HFFc6 (cell line): ENCODE results near the gene C1QC. TPM values are rescaled to one million over a fixed set of nuclear protein-coding genes. Genes with fewer than 3 reads are reported as not detected.

Experiments
- DNase-seq: peaks from one replicate; pipeline ENCODE4 v3.0.0-alpha.2; 2018
- H3K27ac Mint-ChIP-seq: 2 replicates; pipeline ENCODE4 v1.8.0; 2020; ENCODE audit warnings: mild to moderate bottlenecking, mixed read lengths
- H3K27me3 Mint-ChIP-seq: 2 replicates; pipeline ENCODE4 v1.8.0; 2021; ENCODE audit warnings: mild to moderate bottlenecking, moderate library complexity, mixed read lengths; ENCODE audit not compliant: insufficient read depth
- H3K36me3 Mint-ChIP-seq: 2 replicates; pipeline ENCODE4 v1.8.0; 2021; ENCODE audit warnings: low read depth, mixed read lengths
- H3K4me1 Mint-ChIP-seq: 2 replicates; pipeline ENCODE4 v1.8.0; 2020; ENCODE audit warnings: low read depth, mixed read lengths
- H3K4me3 Mint-ChIP-seq: 2 replicates; pipeline ENCODE4 v1.8.0; 2020; ENCODE audit warnings: mild to moderate bottlenecking, moderate library complexity, mixed read lengths
- H3K9me3 Mint-ChIP-seq: 2 replicates; pipeline ENCODE4 v1.8.0; 2020; ENCODE audit warnings: mild to moderate bottlenecking, mixed read lengths
- CTCF ChIP-seq: fragments of 200-600 bp; sonication (generic); IDR thresholded peaks from 2 replicates; pipeline ENCODE4 v1.5.0; 2021; ENCODE audit warnings: antibody characterized with exemption, mild to moderate bottlenecking
- total RNA-seq, 6 experiments: library from RNA; stranded (reverse); fragmentation: NEBNext Ultra II Directional; extraction: Animal tissue kit (Norgen Biotek cat#: 25700); gene quantifications; 2 replicates in 1 of 6; 3 replicates in 5 of 6; pipeline ENCODE4 v1.2.3, GENCODE V29; 2021

C1QC gene
- total RNA-seq, 6 experiments from 2014 or later = not detected

DNA sequence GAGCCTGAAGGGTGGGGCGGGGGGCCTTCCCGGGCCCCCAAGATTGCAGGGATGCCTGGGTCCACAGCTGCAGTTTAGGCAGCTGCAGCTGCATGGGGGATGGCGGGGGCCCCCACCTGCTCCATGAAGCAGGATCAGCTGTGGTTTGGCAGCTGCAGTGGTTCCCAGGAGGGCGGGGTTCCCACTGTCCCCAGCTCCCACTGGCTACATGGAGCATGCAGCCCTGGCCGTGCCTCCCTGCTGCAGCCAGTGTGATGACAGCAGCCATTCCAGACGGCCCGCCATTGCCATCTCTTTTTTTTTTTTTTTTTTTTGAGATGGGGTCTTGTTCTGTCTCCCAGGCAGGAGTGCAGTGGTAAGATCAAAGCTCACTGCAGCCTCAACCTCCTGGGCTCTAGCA is 8.0 kb upstream of the C1QC start:
- peaks cover 26% of the 10 kb centered on the region for H3K27me3 Mint-ChIP-seq
- no peak overlapping the region for H3K4me3 Mint-ChIP-seq
- no peak for TF ChIP-seq CTCF
- no peak overlapping the region for H3K27ac Mint-ChIP-seq
- no peaks in the 10 kb centered on the region for H3K4me1 Mint-ChIP-seq
- no peak for DNase-seq
- H3K9me3 Mint-ChIP-seq = no peaks in the 10 kb centered on the region
- H3K36me3 Mint-ChIP-seq = no peaks in the 10 kb centered on the region

GRCh38 chr1:22636353-22636752 is 7.1 kb upstream of the C1QC start, which contains the start of gene C1QA:
Gene C1QA (plus strand): TSS chr1:22636628. CDS start chr1:22637617, 989 bp downstream.
- H3K4me1 Mint-ChIP-seq = no peaks in the 10 kb centered on the region
- H3K36me3 Mint-ChIP-seq = no peaks in the 10 kb centered on the region
- H3K9me3 Mint-ChIP-seq = no peaks in the 10 kb centered on the region
- no peak within 1 kb of the TSS for H3K27ac Mint-ChIP-seq
- no peak for DNase-seq
- no peak for TF ChIP-seq CTCF
- H3K4me3 Mint-ChIP-seq = no peak within 1 kb of the TSS
- H3K27me3 Mint-ChIP-seq = peaks cover 18% of the 10 kb centered on the region

DNA sequence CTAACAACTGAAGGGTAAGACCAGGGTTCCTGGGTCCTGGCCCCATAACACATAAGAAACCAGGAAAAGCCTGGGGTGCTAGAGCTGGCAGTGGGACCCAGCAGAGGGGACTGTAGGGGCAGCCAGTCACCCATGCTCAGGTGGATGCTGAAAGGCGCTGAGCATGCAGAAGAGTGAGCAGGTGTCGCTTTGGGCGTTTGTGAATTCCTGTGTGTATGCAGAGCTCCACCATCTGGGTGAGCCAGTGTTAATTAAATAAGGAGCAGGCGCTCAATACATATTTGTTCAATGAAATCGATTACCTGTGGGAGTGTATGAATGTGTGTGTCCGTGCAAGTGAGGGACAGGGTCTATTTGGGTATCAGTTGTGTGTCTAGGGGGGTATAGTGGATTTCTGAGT is 6.5 kb upstream of the C1QC start:
- Mint-ChIP-seq H3K27me3 (peaks cover 14% of the 10 kb centered on the region), H3K4me1 (no peaks in the 10 kb centered on the region), H3K36me3 (no peaks in the 10 kb centered on the region), H3K27ac (no peak overlapping the region), H3K9me3 (no peaks in the 10 kb centered on the region), H3K4me3 (no peak overlapping the region)
- DNase-seq = no peak
- TF ChIP-seq CTCF = no peak

DNA sequence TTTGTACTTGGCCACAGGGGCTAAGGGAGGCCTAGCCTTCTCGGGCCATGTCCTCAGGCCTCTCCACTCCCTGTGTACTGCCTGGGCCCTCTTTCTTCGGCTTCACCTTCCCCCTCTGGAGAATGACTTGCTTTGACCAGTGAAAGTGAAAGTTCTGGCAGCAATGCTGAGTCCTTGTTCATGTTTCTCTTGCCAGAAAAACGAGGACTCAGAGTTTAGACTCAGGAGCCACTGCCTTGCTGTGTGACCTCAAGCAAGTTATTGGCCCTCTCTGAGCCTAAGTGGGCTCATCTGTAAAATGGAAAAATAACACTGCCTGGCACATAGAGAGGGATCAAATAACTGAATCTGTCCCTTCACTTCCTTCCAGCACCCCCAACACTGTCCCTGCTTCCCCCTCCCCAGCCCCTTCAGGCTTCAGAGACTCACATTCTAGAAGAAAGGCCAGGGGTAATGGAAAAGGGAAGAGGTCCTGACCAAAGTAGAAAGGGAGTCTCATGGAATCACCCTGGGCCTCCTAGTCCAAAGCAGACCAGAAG is 5.5 kb upstream of the C1QC start:
- no peaks in the 10 kb centered on the region for H3K36me3 Mint-ChIP-seq
- TF ChIP-seq CTCF = no peak
- no peaks in the 10 kb centered on the region for H3K4me1 Mint-ChIP-seq
- no peak for DNase-seq
- H3K27me3 Mint-ChIP-seq = peaks cover 8% of the 10 kb centered on the region
- H3K27ac Mint-ChIP-seq = no peak overlapping the region
- H3K4me3 Mint-ChIP-seq = no peak overlapping the region
- no peaks in the 10 kb centered on the region for H3K9me3 Mint-ChIP-seq

DNA sequence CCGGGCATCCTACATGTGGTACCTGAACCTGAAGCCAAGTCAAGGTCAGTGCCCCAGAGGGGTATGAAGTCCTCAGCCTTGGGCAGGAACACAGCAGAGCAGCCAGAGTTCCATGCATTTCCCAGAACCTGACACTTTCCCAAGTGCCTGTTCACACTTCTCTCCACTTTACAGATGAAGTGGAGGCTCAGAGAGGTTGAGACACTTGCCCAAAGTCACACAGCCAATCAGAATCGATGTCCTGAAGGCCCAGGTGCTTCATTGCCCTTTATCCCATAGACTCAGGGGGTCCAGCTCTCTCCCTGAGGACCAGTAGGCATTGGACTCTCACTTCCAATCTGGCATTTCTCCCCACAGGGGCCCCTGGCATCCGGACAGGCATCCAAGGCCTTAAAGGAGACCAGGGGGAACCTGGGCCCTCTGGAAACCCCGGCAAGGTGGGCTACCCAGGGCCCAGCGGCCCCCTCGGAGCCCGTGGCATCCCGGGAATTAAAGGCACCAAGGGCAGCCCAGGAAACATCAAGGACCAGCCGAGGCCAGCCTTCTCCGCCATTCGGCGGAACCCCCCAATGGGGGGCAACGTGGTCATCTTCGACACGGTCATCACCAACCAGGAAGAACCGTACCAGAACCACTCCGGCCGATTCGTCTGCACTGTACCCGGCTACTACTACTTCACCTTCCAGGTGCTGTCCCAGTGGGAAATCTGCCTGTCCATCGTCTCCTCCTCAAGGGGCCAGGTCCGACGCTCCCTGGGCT is 4.8 kb upstream of the C1QC start:
- Mint-ChIP-seq H3K4me3 (no peak overlapping the region), H3K27ac (no peak overlapping the region), H3K9me3 (no peaks in the 10 kb centered on the region), H3K4me1 (no peaks in the 10 kb centered on the region), H3K36me3 (no peaks in the 10 kb centered on the region), H3K27me3 (peaks cover 10% of the 10 kb centered on the region)
- DNase-seq = no peak
- no peak for TF ChIP-seq CTCF
